HG03280 (cell line): ENCODE results near the gene ZFHX3.

Experiments used
- ATAC-seq: cut with Tn5 transposase; IDR thresholded peaks from one replicate; pipeline ENCODE4 v1.9.1; 2021; ENCODE audit warnings: mild to moderate bottlenecking, moderate library complexity; ENCODE audit not compliant: unreplicated experiment

Gene ZFHX3

GRCh38 chr16:73041676-73042075, 6.3 kb downstream of the ZFHX3 start:
- ATAC-seq: no peak

- no peak for ATAC-seq
These were observed 7.1 kb downstream of the ZFHX3 start for GRCh38 chr16:73040735-73041402.

- no peak for ATAC-seq
These were observed 7.8 kb downstream of the ZFHX3 start for GRCh38 chr16:73040136-73040535.

- no peak for ATAC-seq
These were observed 9.9 kb downstream of the ZFHX3 start for GRCh38 chr16:73037845-73038570.

GRCh38 chr16:73037331-73037745, 10.6 kb downstream of the ZFHX3 start:
- no peak for ATAC-seq

- ATAC-seq: peak; percentile 64
These were observed 11.7 kb downstream of the ZFHX3 start for GRCh38 chr16:73036074-73036826.

GRCh38 chr16:73034374-73034773, 13.6 kb downstream of the ZFHX3 start:
- no peak for ATAC-seq

- no peak for ATAC-seq
These were observed 14.5 kb downstream of the ZFHX3 start for GRCh38 chr16:73033271-73033998.

- ATAC-seq: no peak
These were observed 15.2 kb downstream of the ZFHX3 start for GRCh38 chr16:73032541-73033270.

GRCh38 chr16:73031984-73032383, 15.9 kb downstream of the ZFHX3 start:
- ATAC-seq: no peak

GRCh38 chr16:73031155-73031866, 16.6 kb downstream of the ZFHX3 start:
- no peak for ATAC-seq

GRCh38 chr16:73028721-73029361, 19.1 kb downstream of the ZFHX3 start:
- no peak for ATAC-seq

- ATAC-seq: no peak
These were observed 19.7 kb downstream of the ZFHX3 start for GRCh38 chr16:73028263-73028662.

- no peak for ATAC-seq
These were observed 20.2 kb downstream of the ZFHX3 start for GRCh38 chr16:73027685-73028111.

GRCh38 chr16:73026754-73027684, 20.9 kb downstream of the ZFHX3 start:
- no peak for ATAC-seq

- no peak for ATAC-seq
These were observed 22.1 kb downstream of the ZFHX3 start for GRCh38 chr16:73025856-73026210.

- ATAC-seq: no peak
These were observed 22.6 kb downstream of the ZFHX3 start for GRCh38 chr16:73025151-73025855.
